BE2C (cell line): ENCODE measurements around the gene RNASEH1.
"Not testable (repeated sequence)": the region's sequence is repeated elsewhere in the genome, so short reads cannot be mapped to it uniquely, and the experiment has no call there.

Experiments
- DNase-seq: peaks from one replicate; pipeline ENCODE4 v3.0.0-alpha.2; 2020
- H3K27me3 ChIP-seq: fragments of 250-450 bp; sonication (Bioruptor Pico); 2 replicates; pipeline ENCODE4 v1.5.1; 2020; ENCODE audit warnings: mild to moderate bottlenecking
- H3K36me3 ChIP-seq: fragments of 250-450 bp; sonication (Bioruptor Pico); 2 replicates; pipeline ENCODE4 v1.5.1; 2020; ENCODE audit warnings: mild to moderate bottlenecking
- H3K4me1 ChIP-seq: fragments of 250-450 bp; sonication (Bioruptor Pico); 2 replicates; pipeline ENCODE4 v1.5.1; 2020
- H3K4me3 ChIP-seq: 2 replicates; pipeline ENCODE4 v1.5.1; 2011; ENCODE audit warnings: low read depth, low read length
- H3K9me3 ChIP-seq: fragments of 250-450 bp; sonication (Bioruptor Pico); 2 replicates; pipeline ENCODE4 v1.5.1; 2020
- TF ChIP-seq, protein P1 (sequence below): IDR thresholded peaks from 2 replicates; pipeline ENCODE4 v1.5.1; 2012; ENCODE audit warnings: mild to moderate bottlenecking, low read depth, low read length

The RNASEH1 gene

DNA sequence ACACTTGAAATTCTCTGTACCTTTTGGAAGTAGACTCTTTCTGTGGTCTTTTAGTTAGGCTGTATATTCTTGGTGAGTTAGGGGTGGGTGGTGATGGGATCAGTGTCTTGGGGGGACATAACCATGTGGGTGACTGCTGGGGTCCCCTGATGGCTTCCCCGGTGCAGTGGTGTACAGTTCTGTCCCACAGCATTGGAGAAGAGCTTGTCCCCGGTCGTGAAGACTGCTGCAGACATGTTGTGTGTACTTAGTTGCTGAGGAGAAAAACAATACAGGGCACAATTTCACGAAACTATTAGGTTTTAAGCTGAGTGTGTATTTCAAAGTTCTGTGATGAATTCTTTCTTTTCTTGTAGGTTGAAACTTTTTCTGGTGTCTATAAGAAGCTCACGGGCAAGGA lies 22.3 kb upstream of the RNASEH1 start:
- Histone ChIP-seq H3K27me3 (no peaks in the 10 kb centered on the region), H3K36me3 (peaks cover 90% of the 10 kb centered on the region), H3K4me3 (peak overlapping the region; percentile 12), H3K4me1 (peaks cover 22% of the 10 kb centered on the region), H3K9me3 (no peaks in the 10 kb centered on the region)
- no peak for DNase-seq
- TF ChIP-seq, protein P1, sequence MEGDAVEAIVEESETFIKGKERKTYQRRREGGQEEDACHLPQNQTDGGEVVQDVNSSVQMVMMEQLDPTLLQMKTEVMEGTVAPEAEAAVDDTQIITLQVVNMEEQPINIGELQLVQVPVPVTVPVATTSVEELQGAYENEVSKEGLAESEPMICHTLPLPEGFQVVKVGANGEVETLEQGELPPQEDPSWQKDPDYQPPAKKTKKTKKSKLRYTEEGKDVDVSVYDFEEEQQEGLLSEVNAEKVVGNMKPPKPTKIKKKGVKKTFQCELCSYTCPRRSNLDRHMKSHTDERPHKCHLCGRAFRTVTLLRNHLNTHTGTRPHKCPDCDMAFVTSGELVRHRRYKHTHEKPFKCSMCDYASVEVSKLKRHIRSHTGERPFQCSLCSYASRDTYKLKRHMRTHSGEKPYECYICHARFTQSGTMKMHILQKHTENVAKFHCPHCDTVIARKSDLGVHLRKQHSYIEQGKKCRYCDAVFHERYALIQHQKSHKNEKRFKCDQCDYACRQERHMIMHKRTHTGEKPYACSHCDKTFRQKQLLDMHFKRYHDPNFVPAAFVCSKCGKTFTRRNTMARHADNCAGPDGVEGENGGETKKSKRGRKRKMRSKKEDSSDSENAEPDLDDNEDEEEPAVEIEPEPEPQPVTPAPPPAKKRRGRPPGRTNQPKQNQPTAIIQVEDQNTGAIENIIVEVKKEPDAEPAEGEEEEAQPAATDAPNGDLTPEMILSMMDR: no peak

DNA sequence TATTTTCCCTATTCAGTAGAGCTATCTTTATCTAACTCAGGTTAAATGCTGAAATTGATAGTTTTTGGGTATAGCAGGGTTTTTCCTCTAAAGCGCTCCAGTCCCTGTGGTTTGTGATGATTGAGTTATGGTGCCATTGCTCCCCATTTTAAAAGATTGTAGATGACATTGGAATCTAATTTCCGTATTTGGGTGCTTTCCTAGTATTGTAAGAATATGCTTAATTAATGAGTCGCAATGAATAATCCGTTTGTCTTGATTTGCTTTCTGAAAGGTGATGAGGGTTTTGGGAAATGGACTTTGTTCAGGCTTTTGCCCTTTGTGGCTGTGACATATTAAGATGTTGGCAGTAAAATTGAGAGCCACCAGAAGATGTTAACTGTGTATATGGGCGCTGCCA lies 20.9 kb upstream of the RNASEH1 start:
- Histone ChIP-seq H3K36me3 (peaks cover 87% of the 10 kb centered on the region), H3K4me3 (peak overlapping the region; percentile 78), H3K27me3 (no peaks in the 10 kb centered on the region), H3K4me1 (peaks cover 13% of the 10 kb centered on the region), H3K9me3 (no peaks in the 10 kb centered on the region)
- TF ChIP-seq, protein P1: no peak
- no peak for DNase-seq

DNA sequence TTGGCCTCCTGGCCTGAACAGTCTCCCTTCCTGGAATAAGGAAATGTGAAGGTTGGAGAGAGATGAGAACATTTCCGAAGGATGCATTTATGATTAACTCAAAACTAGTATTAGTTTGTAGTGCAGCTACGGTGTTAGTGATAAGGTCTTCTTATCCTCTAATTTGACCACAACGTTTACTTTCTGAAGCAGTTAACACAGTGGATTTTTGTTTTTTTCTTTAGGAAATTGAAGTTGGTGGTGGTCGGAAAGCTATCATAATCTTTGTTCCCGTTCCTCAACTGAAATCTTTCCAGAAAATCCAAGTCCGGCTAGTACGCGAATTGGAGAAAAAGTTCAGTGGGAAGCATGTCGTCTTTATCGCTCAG lies 18.1 kb upstream of the RNASEH1 start:
- Histone ChIP-seq H3K4me3 (peak overlapping the region; percentile 78), H3K36me3 (peaks cover 59% of the 10 kb centered on the region)
- not testable (repeated sequence) for H3K27me3 ChIP-seq, H3K4me1 ChIP-seq, H3K9me3 ChIP-seq, DNase-seq

DNA sequence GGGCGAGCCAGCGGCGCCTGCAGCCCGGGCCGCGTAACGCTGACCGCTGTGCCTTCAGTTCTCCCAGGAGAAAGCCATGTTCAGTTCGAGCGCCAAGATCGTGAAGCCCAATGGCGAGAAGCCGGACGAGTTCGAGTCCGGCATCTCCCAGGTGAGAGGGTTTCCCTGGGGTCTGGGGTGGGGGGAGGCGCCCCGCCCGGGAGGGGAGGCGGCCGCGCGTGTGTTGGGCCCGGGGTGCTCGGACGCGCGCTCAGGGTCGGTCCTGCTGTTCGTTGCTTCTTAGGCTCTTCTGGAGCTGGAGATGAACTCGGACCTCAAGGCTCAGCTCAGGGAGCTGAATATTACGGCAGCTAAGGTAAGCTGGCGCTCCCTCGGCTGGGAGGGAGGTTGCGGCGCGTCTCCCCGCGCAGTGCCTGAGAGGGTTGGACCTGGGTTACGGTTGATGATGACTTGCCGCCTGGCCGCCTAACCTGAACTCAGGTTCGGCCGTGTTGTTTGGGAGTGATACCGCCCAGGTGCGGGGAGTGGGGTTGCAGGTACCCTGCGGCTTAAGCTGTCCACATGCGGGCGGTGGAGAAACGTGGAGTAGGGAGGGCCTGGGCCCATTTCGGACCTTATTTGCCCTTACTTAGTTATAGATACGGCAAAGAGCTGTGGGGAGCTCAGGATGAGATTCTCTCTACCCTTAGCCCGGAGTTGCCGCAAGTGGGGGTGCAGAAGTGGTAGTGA lies 17.6 kb upstream of the RNASEH1 start:
- no peaks in the 10 kb centered on the region for H3K9me3 ChIP-seq
- H3K4me3 ChIP-seq: peak overlapping the region; percentile 78
- no peak for DNase-seq
- no peaks in the 10 kb centered on the region for H3K27me3 ChIP-seq
- H3K36me3 ChIP-seq: peaks cover 54% of the 10 kb centered on the region
- peaks cover 4% of the 10 kb centered on the region for H3K4me1 ChIP-seq
- TF ChIP-seq, protein P1: no peak

DNA sequence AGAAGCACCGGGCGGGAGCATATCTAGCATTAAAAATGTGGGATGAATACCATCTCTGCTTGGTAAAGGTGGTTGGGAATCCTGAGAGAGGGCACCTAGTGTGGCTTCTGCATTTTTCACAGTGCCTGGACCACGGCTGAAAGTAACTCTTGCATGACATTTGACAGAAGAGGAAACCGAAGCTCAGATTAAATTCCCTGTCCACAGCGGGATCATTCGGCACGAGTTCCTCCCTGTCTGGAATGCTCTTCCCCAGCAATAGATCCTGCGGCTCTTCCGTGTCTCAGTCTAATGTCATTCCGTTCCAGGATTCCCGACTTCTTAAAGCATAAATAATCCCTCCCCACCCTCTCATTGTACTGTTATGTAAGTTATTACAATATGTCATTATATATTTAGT lies 16.0 kb upstream of the RNASEH1 start:
- Histone ChIP-seq H3K27me3 (no peaks in the 10 kb centered on the region), H3K4me3 (no peak overlapping the region), H3K4me1 (peaks cover 9% of the 10 kb centered on the region), H3K36me3 (peaks cover 38% of the 10 kb centered on the region), H3K9me3 (no peaks in the 10 kb centered on the region)
- no peak for DNase-seq
- TF ChIP-seq, protein P1: no peak

DNA sequence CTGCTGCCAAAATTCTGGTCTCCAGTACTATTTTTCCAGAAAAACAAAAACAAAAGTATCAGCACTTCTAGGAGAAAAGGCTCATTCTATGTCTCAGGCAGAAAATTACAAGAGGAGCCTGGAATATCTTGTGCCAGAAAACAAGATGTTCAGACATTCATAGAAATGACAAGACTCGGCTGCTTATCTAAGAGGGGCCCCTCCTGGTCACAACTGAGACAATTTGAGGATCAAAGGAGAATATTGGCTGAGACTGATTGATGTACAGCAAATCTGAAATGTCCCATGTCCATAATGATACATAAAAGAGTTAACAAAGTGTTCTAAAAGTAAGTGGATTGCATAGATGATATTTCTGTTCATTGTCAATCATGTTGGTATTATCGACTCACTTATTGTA lies 14.5 kb upstream of the RNASEH1 start:
- Histone ChIP-seq H3K9me3 (no peaks in the 10 kb centered on the region), H3K36me3 (peaks cover 23% of the 10 kb centered on the region), H3K4me1 (peaks cover 9% of the 10 kb centered on the region), H3K27me3 (no peaks in the 10 kb centered on the region), H3K4me3 (no peak overlapping the region)
- TF ChIP-seq, protein P1: no peak
- DNase-seq: no peak
